NCI-H1048 (cell line): ENCODE results near the gene CLMN.
"Not testable (repeated sequence)": the region's sequence is repeated elsewhere in the genome, so short reads cannot be mapped to it uniquely, and the experiment has no call there.

Source experiments
- DNase-seq: peaks from one replicate; lab custom pipeline; 2025; lab: John Stamatoyannopoulos, UW

The CLMN gene

GRCh38 chr14:95287176-95287754 is 32.4 kb downstream of the CLMN start:
- DNase-seq: no peak

- no peak for DNase-seq
Observed at GRCh38 chr14:95286645-95287044, 33.1 kb downstream of the CLMN start.

- DNase-seq: no peak
Observed at GRCh38 chr14:95285566-95285965, 34.1 kb downstream of the CLMN start.

GRCh38 chr14:95283802-95284201 is 35.9 kb downstream of the CLMN start:
- DNase-seq: not testable (repeated sequence)

- DNase-seq: not testable (repeated sequence)
Observed at GRCh38 chr14:95282986-95283380, 36.7 kb downstream of the CLMN start.

GRCh38 chr14:95282354-95282985 is 37.2 kb downstream of the CLMN start:
- no peak for DNase-seq

GRCh38 chr14:95281560-95282176 is 38.0 kb downstream of the CLMN start:
- DNase-seq: no peak

- DNase-seq: no peak
Observed at GRCh38 chr14:95275494-95275893, 44.2 kb downstream of the CLMN start.

- DNase-seq: no peak
Observed at GRCh38 chr14:95274874-95275273, 44.8 kb downstream of the CLMN start.

- DNase-seq: no peak
Observed at GRCh38 chr14:95274279-95274678, 45.4 kb downstream of the CLMN start.

- DNase-seq: no peak
Observed at GRCh38 chr14:95273001-95273978, 46.4 kb downstream of the CLMN start.

GRCh38 chr14:95272057-95272456 is 47.7 kb downstream of the CLMN start:
- DNase-seq: no peak

- DNase-seq: no peak
Observed at GRCh38 chr14:95270203-95270602, 49.5 kb downstream of the CLMN start.

- DNase-seq: no peak
Observed at GRCh38 chr14:95269493-95269892, 50.2 kb downstream of the CLMN start.

GRCh38 chr14:95268350-95268749 is 51.4 kb downstream of the CLMN start:
- no peak for DNase-seq

GRCh38 chr14:95267306-95267705 is 52.4 kb downstream of the CLMN start:
- DNase-seq: no peak

GRCh38 chr14:95265106-95266094 is 54.3 kb downstream of the CLMN start:
- peak; percentile 47 for DNase-seq

- no peak for DNase-seq
Observed at GRCh38 chr14:95264271-95264973, 55.3 kb downstream of the CLMN start.

GRCh38 chr14:95263527-95264231 is 56.0 kb downstream of the CLMN start:
- DNase-seq: no peak

GRCh38 chr14:95262511-95262891 is 57.2 kb downstream of the CLMN start:
- DNase-seq: no peak
